GM19372 (cell line): Measurements from ENCODE around the gene RARS2.
A peak's percentile ranks its signal among the peaks of the same experiment; 100 is the strongest.
"Not testable (repeated sequence)": the region's sequence is repeated elsewhere in the genome, so short reads cannot be mapped to it uniquely, and the experiment has no call there.

Experiments
- ATAC-seq: cut with Tn5 transposase; IDR thresholded peaks from one replicate; pipeline ENCODE4 v1.9.1; 2021; ENCODE audit warnings: mild to moderate bottlenecking, low read depth, moderate library complexity; ENCODE audit not compliant: unreplicated experiment

RARS2 gene

GRCh38 chr6:87518453-87518852 lies 71.3 kb downstream of the RARS2 start:
- no peak for ATAC-seq

- ATAC-seq: no peak
These were observed 75.0 kb downstream of the RARS2 start for GRCh38 chr6:87514831-87515230.

GRCh38 chr6:87504441-87504840 lies 85.3 kb downstream of the RARS2 start:
- no peak for ATAC-seq

DNA sequence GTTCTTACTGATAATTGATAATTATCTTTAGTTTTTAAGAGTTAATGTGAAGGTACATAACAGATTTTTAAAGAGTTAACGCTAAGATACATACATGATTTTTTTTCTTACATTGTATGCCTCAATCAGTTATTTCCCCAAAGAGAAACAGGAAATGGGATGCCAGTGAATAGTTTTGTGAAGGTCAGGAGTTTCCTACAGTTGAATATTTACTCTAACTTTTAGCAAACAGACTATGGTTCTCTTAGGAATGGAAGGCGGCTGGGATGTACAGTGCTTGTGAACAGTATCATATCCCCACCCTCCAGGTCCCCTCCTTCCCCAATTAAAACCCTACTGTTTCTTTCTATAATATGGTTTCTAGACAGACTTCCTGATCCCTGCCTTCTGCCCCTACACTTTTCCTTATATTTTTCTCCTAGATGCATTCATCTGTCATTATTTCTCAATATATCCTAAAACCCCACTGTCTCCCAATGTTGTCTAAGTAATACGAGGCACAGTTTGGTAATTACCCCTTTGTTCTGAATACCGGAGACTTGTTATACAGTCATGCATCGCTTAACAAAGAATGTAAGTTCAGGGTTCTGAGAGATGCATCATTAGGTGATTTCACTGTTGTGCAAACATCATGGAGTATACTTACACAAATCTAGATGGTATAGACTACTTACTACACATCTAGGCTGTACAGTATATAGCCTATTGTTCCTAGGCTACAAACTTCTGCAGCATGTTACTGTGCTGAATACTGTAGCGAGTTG lies 87.8 kb downstream of the RARS2 start:
- ATAC-seq: no peak

- no peak for ATAC-seq
These were observed 91.7 kb downstream of the RARS2 start for GRCh38 chr6:87498048-87498447.

DNA sequence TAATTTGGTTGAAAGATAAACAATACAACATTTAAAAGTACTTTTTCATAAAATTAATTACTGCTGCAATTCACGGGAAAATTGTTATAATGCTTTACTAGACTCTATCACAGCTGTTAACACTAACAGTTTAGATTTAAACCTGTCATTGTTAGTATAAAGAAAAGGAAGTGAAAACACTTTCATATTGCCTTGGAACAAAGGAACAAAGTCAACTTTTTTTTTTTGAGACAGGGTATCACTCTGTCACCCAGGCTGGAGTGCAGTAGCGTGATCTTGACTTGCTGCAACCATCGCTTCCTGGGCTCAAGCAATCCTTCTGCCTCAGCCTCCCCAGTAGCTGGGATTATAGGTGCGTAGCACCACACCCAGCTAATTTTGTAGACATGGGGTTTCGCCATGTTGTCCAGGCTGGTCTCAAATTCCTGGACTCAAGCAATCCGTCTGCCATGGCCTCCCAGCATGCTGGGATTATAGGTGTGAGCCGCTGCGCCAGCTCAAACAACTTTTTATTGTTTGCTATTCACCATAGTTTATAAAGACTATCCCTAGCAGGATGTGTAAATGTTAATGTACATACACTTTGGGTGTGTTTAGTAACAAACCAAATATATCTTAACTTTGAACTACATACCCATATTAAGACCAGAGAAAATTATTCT lies 94.9 kb downstream of the RARS2 start:
- no peak for ATAC-seq

DNA sequence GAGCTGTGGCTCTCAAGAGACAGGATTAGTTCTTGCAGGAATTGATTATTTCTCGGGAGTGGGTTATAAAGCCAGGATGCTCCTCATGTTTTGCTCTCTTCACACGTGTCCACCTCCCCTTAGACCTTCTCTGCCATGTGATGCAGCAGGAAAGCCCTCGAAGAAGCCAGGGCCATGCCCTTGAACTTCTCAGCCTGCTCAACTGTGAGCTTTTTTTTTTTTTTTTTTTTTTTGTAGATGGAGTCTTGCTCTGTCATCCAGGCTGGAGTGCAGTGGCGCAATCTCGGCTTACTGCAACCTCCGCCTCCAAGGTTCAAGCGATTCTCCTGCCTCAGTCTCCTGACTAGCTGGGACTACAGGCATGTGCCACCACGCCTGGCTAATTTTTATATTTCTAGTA lies 100.5 kb downstream of the RARS2 start:
- ATAC-seq: not testable (repeated sequence)

- no peak for ATAC-seq
These were observed 102.2 kb downstream of the RARS2 start for GRCh38 chr6:87487555-87487954.

GRCh38 chr6:87484491-87484890 lies 105.3 kb downstream of the RARS2 start:
- no peak for ATAC-seq

- no peak for ATAC-seq
These were observed 105.9 kb downstream of the RARS2 start for GRCh38 chr6:87483929-87484328.

- no peak for ATAC-seq
These were observed 107.4 kb downstream of the RARS2 start for GRCh38 chr6:87482366-87482765.

DNA sequence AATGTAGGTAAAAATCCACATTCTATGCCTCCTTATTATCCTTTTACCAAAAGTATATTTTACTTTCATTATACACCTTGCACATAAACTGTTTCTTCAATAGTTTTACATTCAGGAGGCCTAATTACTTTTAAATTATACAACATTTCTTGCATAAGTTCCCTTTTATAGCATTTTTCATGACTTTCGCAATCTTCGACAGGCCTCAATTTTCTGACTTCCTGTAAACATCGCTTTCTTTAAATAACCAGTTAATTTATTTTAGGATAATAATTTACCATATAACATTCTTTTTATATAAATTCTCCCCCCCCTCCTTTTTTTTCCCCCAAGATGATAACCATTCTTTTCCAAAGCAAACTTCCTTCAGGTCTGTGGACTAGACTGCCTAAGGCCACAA lies 107.9 kb downstream of the RARS2 start:
- no peak for ATAC-seq

DNA sequence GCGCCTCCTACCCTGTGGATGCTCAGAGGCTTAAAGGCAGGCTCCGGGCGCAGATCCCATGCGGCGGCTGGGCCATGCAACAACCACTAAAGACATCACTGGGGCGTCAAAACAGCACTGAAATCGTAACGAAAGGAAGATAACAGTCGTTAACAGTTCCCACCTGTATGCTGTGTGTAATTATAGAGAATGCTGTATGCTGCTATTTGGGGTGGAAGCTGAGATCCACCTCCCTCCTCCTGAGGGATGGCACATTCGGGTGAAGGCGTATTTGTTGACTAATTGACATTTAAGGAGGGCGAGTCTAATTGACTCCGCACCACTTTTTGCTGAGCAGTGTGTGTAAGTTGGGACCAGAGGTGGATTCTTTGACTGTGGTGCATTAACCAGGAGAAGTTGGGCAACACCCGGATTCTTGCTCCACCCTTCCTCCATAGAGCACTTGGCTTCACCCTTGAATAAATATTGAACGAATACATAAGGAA lies 116.3 kb downstream of the RARS2 start:
- ATAC-seq: peak; percentile 59

- peak; percentile 87 for ATAC-seq
These were observed 117.0 kb downstream of the RARS2 start, which contains the start of gene SLC35A1 for GRCh38 chr6:87472525-87473418. TSS of gene SLC35A1 (plus strand) at chr6:87472974. CDS start at chr6:87473004, 30 bp downstream.

DNA sequence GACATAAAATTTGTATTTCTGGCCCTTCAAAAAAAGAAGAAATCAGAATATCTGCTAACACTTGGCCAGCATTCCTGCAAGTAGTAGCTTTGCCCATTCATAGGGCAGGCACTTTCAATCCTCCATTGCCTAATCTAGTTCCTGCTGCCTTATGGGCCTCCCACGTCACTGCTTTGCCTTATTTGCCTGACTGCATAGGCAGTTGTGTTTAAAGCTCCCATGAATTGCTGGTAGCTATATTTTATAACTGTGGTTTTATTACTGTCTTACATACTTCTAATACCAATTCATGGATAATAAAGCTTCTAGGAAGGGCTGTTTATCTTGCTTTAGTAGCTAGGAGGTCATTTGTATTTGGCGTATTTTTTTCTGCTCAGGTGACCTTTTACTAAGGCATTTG lies 124.7 kb downstream of the RARS2 start:
- ATAC-seq: no peak
